Activated CD8-positive, alpha-beta memory T cell treated with anti-CD3 and anti-CD28 coated beads, Interleukin-2, amount 50 U/mL, for 1 hour (primary cell): ENCODE data around the gene CEP20.
"Not testable (repeated sequence)": the region's sequence is repeated elsewhere in the genome, so short reads cannot be mapped to it uniquely, and the experiment has no call there.

Source experiments
- DNase-seq: peaks from one replicate; pipeline ENCODE4 v3.0.0-alpha.2; 2020; ENCODE audit errors: extremely low read depth

The CEP20 gene

GRCh38 chr16:15857724-15858560 lies 30.5 kb downstream of the CEP20 start:
- no peak for DNase-seq

DNA sequence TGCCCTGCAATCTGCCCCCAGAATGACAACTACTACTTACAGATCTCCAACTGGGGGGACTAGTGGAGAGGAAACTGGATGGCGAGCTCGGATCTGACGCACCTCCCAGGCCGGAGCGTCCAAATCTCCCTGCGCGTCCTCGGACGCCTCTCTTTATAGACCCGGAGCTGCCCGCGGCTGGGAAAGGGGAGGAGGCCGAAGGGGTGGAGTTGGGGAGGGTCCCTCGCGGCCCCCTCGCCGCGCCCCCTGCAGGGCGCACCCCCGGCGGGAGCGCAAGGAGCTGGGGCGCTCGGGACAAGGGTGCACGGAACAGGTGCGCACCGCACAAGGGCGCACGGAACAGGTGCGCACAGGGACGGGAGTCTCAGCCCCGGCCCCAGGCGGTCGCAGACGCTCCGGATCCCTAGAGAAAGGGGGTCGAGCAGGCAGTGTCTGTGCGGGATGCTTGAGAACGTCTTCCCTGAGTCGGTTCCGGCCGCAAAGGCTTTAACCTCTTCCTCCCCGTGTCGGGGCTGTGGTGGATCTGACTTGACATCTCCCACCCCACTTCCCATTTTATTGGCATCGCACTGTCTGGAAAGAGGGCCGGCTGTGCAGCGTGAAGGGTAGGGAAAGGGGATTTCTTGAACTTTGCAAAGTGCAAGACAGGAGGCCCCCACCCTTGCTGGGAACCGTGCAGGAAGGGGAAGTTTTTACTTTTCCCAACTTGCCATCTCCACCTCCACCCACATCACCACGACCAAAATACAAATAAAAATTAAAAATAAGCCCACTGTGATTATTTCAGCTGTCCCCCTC lies 31.3 kb downstream of the CEP20 start, which contains the start of gene MYH11:
TSS of gene MYH11 (minus strand) at position 128 of the 798 bp plus-strand sequence. CDS start 18,776 bp downstream, outside the sequence.
- DNase-seq, result no peak

- no peak for DNase-seq
Measured at GRCh38 chr16:15856182-15856581, 32.2 kb downstream of the CEP20 start.

DNA sequence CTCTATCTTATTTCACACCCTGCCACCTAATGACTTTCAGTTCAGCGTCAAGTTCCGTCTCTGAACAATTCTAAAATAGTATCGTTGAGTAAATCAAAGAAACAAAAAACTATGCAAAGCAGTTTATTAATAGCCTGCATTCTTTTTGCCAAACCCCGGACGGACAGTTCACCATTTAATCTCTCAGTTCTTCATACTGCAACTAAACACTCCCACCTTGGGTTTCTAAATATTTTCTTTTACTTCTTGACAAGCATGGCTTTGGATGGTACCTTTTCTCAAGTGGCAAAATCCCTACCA lies 32.7 kb downstream of the CEP20 start:
- DNase-seq, result no peak

DNA sequence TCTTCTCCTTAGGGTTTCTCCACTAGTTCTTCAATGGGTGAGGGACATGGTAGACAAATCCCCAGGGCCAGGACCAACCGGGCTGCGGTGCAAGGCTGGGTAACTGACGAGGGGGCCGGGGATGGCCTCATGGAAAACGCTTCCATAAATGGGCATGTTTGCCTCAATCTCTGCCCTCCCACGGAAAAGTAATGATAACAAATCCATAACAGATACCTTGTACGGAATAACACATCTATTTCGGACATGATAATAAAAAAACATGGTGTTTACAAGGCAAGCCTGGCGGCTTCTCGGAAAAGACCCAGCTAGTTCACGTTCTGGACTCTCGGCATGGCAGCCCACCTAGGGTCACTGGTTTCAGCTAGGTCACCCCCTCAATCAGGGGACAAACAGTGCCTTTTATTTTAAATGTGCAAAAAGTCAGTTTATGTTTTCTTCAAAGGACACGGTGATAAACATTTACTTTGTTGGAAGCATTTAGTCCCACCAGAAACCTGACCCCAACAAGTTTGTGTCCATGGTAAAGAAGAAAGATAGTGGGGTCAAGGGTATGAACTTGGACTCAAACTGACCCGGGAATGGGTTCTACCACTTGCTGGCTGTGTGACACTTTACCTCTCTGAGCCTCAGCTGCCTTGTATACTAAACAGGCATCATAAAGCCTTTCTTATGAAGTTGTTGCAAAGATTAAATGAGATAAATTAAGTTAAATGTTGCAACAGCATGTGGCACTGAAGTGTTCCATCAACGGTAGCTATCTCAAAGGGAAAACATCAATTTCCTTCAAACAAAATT lies 33.3 kb downstream of the CEP20 start:
- DNase-seq, result no peak

- no peak for DNase-seq
Measured at GRCh38 chr16:15854061-15854460, 34.3 kb downstream of the CEP20 start.

DNA sequence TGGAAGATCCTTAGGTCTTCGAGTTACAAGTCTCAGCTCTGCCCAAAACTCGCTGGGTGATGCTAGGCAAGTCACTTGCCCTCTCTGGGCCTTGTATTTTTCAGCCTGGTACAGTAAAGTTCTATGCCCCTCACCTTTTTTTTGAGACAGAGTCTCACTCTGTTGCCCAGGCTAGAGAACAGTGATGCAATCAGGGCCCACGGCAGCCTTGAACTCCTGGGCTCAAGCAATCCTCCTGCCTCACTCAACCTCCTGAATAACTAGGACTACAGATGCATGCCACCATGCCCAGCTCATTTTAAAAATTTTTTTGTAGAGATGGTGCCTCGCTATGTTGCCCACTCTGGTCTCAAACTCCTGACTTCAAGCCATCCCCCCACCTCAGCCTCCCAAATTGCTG lies 35.4 kb downstream of the CEP20 start:
- DNase-seq, result no peak

- not testable (repeated sequence) for DNase-seq
Measured at GRCh38 chr16:15850555-15850954, 37.8 kb downstream of the CEP20 start.

- DNase-seq, result no peak
Measured at GRCh38 chr16:15849209-15849981, 39.0 kb downstream of the CEP20 start.

DNA sequence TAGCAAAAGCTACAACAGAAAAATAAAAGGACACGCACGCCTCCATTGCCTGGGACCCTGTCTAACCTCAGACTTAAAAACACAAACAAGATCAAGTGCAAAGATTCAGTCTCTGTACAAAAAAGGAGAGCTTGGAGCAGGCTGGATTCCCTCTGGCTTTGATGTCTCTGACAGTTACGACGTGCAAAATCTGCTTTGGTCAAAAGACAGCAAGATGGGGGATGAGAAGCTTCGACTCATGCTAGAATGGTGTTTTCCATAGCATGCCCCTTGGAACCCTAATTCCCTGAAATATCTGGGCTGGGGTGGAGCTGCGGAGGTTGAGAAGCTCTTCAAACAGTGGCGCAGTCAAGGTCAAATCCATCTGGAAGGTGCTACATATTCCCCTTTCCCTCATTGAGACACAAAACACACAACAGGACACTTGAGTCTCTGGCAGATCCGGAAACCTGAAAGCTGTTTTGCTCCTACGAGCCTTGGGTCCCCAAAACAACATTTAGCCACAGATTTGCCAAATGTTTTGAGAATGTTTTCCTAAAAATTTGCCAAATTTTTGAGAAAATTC lies 40.7 kb downstream of the CEP20 start:
- no peak for DNase-seq

DNA sequence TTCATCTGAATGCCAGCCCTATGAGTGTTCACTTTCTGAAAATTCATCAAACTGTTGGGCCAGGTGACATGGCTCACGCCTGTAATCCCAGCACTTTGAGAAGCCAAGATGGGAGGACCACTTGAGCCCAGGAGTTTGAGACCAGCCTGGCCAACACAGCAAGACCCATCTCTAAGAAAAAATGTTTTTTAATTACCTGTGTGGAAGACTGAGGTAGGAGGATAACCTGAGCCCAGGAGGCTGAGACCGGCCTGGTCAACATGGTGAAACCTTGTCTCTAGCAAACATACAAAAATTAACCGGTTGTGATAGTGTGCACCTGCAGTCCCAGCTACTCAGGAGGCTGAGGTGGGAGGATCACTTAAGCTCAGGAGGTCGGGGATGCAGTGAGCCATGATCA lies 41.9 kb downstream of the CEP20 start:
- no peak for DNase-seq

DNA sequence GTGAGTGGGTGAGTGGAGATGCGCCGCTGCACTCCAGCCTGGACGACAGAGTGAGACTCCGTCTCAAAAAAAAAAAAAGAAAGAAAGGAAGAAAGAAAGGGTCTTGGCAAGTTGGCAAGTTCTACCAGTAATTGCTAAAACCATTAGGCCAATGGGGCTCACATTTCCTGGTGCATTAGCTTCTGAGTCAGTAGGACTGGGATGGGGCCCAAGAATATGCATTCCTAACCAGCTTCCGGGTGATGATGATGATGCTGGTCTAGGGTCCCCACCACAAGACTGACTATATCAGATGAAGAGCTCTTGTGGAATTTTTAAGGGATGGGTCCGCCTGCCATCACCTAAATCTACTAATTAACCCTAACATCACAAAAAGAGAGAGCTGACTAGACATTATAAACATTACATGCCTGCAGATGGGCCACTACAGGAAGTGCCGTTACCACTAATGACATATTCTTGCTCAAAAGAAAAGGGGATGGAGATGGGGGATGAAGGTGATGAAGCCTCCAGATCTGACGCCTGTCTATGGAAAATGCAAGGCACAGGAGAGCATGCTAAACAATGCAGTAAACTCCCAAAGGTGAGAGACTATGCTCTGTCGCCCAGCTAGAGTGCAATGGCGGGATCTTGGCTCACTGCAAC lies 44.6 kb downstream of the CEP20 start:
- DNase-seq, result no peak

GRCh38 chr16:15839204-15839603 lies 49.2 kb downstream of the CEP20 start:
- not testable (repeated sequence) for DNase-seq

DNA sequence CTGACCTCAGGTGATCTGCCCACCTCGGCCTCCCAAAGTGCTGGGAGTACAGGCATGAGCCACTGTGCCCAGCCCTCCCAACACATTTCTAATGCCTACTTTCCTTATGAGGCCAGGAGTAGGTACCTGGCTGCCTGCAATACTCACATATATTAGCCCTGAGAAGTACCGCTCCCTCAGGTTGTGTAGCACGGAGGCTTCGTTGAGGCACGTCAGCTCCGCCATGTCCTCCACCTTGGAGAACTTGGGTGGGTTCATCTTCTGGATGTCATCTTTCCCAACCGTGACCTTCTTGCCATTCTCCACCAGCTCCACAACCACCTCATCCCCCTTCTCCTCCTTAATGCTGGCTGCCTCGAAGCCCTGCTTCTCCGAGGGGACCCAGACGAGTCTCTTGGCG lies 50.6 kb downstream of the CEP20 start:
- no peak for DNase-seq

GRCh38 chr16:15836965-15837611 lies 51.3 kb downstream of the CEP20 start:
- DNase-seq, result no peak

DNA sequence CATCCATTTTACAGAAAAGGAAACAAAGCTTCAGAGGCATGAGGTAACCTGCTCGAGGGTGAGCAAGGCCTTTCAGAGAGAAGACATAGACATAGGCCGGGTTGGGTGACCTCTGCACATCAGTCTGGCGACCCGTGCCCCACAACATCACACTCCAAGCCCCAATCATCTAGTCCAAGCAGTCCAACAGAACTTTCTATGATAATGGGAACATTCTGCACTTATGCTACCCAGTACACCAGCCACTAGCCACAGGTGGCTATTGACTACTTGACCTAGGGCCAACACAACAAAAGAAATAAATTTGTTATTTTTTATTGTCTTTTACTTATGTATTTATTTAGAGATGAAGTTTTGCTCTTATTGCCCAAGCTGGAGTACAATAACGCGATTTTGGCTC lies 52.3 kb downstream of the CEP20 start:
- no peak for DNase-seq

- DNase-seq, result no peak
Measured at GRCh38 chr16:15835136-15835878, 53.1 kb downstream of the CEP20 start.

GRCh38 chr16:15834502-15834901 lies 53.9 kb downstream of the CEP20 start:
- DNase-seq, result no peak

DNA sequence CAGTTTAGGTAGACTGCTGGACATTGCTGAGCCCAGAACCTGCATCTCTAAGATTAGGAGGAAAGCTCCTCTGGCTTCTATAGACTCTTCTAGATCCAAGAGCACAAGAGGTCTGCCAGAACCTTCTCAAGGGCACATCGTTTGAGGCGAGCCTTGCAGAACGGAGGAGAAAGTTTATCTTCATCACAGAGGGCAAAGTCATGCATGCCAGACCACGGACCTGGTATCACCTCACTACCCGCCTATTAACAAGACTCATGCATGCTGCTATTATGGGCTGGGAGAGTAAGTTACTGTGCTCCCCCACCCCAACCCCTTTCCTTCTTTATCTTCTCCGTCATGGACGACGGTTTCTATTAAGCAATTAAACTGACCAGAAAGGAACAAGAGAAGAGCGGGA lies 54.9 kb downstream of the CEP20 start:
- no peak for DNase-seq
